ENCODE measurements around the gene GAS2. TPM values are rescaled to one million over a fixed set of nuclear protein-coding genes. Genes with fewer than 3 reads are reported as not detected.

The GAS2 gene
- polyA plus RNA-seq, 1 of the 3 experiments (the other 2 are of a cell fraction) = 0.72 TPM

- TF ChIP-seq CTCF (IDR thresholded peaks at IDR 0.05) (no peak), EZH2phosphoT487 (IDR thresholded peaks at IDR 0.05; ENCODE audit: borderline replicate concordance, low read depth) (no peak), ELF1 (IDR thresholded peaks at IDR 0.05) (no peak), USF1 (IDR thresholded peaks at IDR 0.05; ENCODE audit: borderline replicate concordance, low read depth) (no peak), SIN3A (IDR thresholded peaks at IDR 0.05; ENCODE audit: borderline replicate concordance, low read depth, low read length) (no peak), NRF1 (IDR thresholded peaks at IDR 0.05; ENCODE audit: low read depth, low read length) (no peak), RAD21 (IDR thresholded peaks at IDR 0.05; ENCODE audit: low read length) (no peak), CHD2 (IDR thresholded peaks at IDR 0.05; ENCODE audit: low read length, partially characterized antibody) (no peak), FOSL2 (IDR thresholded peaks at IDR 0.05; ENCODE audit: borderline replicate concordance, low read depth) (no peak), TAF1 (IDR thresholded peaks at IDR 0.05; ENCODE audit: borderline replicate concordance, low read depth, low read length) (no peak), ZBTB33 (IDR thresholded peaks at IDR 0.05; ENCODE audit: borderline replicate concordance, low read depth) (no peak), RCOR1 (IDR thresholded peaks at IDR 0.05; ENCODE audit: low read length) (no peak), PBX3 (IDR thresholded peaks at IDR 0.05) (no peak), USF2 (IDR thresholded peaks at IDR 0.05; ENCODE audit: borderline replicate concordance, low read depth, low read length) (no peak), FOXJ3 (CRISPR knock-in tag; IDR thresholded peaks at IDR 0.05) (no peak), GATA2 (CRISPR knock-in tag; IDR thresholded peaks at IDR 0.05) (no peak), FOXM1 (IDR thresholded peaks at IDR 0.05; ENCODE audit: low read depth) (no peak), EP300 (IDR thresholded peaks at IDR 0.05; ENCODE audit: borderline replicate concordance in 1 of 2, low read depth in 1 of 2, low read length in 1 of 2) (no peak), MXI1 (IDR thresholded peaks at IDR 0.05; ENCODE audit: low read depth, low read length) (no peak)
- Histone ChIP-seq H3K9me3 (no peaks in the 10 kb centered on the region), H3K4me2 (no peak overlapping the region), H3K27me3 (ENCODE audit: insufficient read depth) (no peaks in the 10 kb centered on the region), H3F3A (replicated peaks; ENCODE audit: insufficient read depth) (no peaks in the 10 kb centered on the region), H3K9ac (no peak overlapping the region), H3K36me3 (replicated peaks in 1 of 2; ENCODE audit: control insufficient read depth in 1 of 2, insufficient read depth in 2 of 2, low read length in 1 of 2) (no peaks in the 10 kb centered on the region), H3K4me1 (ENCODE audit: control insufficient read depth in 1 of 2, insufficient read depth in 2 of 2, low read depth in 1 of 2, low read length in 1 of 2) (no peaks in the 10 kb centered on the region), H3K9me2 (no peaks in the 10 kb centered on the region), H3K27ac (ENCODE audit: low read depth in 2 of 2, low read length in 1 of 2) (no peak overlapping the region), H3K4me3 (ENCODE audit: low read depth in 2 of 2, low read length in 1 of 2) (no peak overlapping the region), H2AFZ (ENCODE audit: low read depth) (no peak overlapping the region), H4K20me1 (ENCODE audit: insufficient read depth) (no peaks in the 10 kb centered on the region), H3K79me2 (ENCODE audit: insufficient read depth) (no peaks in the 10 kb centered on the region)
- DNase-seq = no peak
- CTCF ChIA-PET = interaction anchor here (1.2 kb wide), 1 partner anchor 53 kb away, joined by 4 read pairs; no protein-coding TSS in a partner anchor
- POLR2A ChIA-PET = no interaction called here
- 50% methylated on average over 2 of the region's 2 CpGs for WGBS (ENCODE audit: low lambda C conversion rate)
Measured at GRCh38 chr11:22734628-22735345, 68.4 kb downstream of the GAS2 start.

Data from SK-N-SH (cell line).